GM18951 (cell line): ENCODE data around the gene MAN2A1.

ENCODE experiments used
- POLR2A ChIP-seq: IDR thresholded peaks from 4 replicates; pipeline ENCODE4 v1.6.1; 2011; ENCODE audit warnings: mild to moderate bottlenecking; ENCODE audit not compliant: insufficient read length, insufficient read depth; ENCODE audit errors: extremely low read depth
- in situ Hi-C: fragments of 300-500 bp; cut with MboI; formaldehyde crosslinking; loops from one replicate; pipeline ENCODE4 v1.12.0; 2022; ENCODE audit warnings: low sequenced_read_pairs, mixed read lengths, inconsistent platforms; ENCODE audit not compliant: unreplicated experiment

MAN2A1 gene

GRCh38 chr5:109660301-109660700, 29.4 kb upstream of the MAN2A1 start:
- no peak for TF ChIP-seq POLR2A
- in situ Hi-C loops: no loop called here

DNA sequence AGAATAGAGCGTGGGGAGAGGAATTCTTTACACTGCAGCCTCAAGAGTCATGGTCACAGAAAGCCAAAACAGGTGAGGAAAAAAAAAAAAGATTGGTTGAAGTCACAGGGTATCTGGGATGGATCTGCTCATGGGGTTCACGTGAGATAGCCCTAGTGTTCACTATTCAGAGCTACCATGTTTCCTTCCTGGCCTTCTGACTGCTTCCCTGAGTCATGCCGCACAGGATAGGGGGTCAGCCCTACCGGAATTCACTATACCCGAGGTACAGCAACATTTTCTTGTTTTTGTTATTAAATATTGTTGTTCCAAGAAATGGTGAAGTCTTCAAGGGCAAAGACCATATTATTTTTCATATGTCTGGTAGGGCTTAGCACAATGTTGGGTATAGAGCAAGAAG, 21.5 kb upstream of the MAN2A1 start:
- in situ Hi-C loops: no loop called here
- no peak for TF ChIP-seq POLR2A

- TF ChIP-seq POLR2A: no peak
- in situ Hi-C loops: no loop called here
These were observed 20.9 kb upstream of the MAN2A1 start for GRCh38 chr5:109668668-109669422.

- TF ChIP-seq POLR2A: no peak
- in situ Hi-C loops: no loop called here
These were observed 19.6 kb upstream of the MAN2A1 start for GRCh38 chr5:109669991-109670706.

DNA sequence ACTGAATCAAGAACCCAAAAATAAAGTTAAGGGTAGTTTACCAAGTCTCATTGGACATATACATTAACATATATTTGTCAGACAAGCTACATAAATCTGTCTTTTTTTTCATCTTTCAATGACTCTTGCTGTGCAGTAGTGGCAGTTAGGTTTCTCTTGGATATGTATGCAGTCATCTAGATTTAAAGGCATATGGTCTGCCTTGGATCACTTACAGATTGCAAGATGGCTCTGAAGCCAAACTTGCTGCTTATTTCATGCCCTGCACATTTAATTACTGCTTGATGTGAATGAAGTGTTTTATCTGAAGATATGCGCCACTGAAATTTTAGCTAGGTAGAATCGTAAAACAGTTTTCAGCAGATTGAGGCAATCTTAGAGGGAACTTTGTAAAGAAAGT, 18.6 kb upstream of the MAN2A1 start:
- TF ChIP-seq POLR2A: no peak
- in situ Hi-C loops: no loop called here

DNA sequence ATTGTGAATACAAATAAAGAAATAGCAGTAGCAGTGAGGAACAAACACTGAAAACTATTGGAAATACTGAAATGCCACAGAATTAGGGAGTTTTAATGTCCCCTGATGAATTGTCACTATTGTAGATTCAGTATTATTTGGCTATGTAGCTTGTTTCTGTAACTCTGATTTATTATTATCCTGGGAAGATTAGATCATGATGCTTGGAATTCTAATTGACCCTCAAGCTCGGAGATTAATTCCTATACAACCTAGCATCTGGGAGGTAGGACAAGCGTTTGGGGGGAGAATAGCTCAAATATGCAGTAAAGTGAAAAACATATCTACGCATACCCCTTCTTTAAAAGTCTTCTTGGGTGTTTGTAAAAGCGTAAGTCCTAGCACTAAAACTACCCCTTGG, 15.1 kb upstream of the MAN2A1 start:
- TF ChIP-seq POLR2A: no peak
- in situ Hi-C loops: no loop called here

GRCh38 chr5:109676920-109677319, 12.8 kb upstream of the MAN2A1 start:
- no peak for TF ChIP-seq POLR2A
- in situ Hi-C loops: no loop called here

DNA sequence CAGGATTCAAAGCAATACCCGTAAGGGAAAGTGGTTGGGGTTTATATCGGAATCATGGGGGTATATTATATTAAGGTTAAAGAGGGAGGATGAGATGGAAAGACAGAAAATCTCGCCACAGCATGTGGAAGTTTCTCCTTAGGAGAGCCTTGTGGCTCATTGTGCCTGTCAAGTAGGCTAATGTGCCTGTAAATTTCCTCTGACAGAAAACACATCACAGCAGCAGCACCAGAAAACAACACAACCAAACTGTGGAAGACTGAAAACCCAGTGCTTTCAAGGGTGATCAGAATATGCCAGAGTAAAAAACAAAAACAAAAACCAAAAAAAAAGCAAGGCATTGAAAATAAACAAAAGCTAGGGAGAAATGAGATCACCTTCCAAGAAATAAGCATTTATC, 11.3 kb upstream of the MAN2A1 start:
- TF ChIP-seq POLR2A: no peak
- in situ Hi-C loops: no loop called here

- TF ChIP-seq POLR2A: no peak
- in situ Hi-C loops: no loop called here
These were observed 8.0 kb upstream of the MAN2A1 start for GRCh38 chr5:109681763-109682162.

DNA sequence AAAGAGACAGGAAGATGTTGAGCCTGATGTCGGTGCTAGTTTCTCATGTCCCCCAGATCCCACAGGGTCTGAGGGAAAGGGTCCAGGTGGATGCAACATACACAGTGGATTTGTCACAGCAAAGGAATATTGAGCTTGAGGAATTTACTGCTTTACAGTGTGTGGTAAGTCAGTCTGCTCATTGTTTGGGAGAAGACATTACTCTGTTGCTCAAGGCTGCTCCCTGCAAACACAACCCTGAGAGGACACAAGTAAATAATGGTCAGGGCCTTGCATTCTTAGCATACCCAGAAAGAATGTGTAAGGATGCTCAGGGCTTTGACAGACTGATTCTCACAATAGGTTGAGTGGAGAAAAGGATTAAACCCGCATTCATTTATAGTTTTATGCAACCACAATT, 7.3 kb upstream of the MAN2A1 start:
- in situ Hi-C loops: no loop called here
- TF ChIP-seq POLR2A: no peak

DNA sequence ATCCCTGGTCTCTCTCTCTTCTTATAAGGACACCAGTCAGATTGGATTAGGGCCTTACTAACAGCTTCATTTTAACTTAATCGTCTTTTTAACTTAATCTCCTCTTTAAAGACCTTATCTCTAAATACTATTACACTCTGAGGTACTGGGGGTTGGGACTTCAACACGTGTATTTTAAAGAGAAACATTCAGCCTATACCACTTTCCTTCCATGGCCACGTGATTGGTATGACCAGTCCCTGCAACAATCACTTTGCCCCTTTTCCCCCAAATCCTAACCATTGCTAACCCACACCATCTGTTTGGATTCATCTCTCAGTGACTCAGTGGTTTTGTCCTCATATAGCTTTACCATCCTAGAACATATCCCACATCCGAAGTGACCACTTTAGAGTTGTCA, 3.8 kb upstream of the MAN2A1 start:
- TF ChIP-seq POLR2A: no peak

DNA sequence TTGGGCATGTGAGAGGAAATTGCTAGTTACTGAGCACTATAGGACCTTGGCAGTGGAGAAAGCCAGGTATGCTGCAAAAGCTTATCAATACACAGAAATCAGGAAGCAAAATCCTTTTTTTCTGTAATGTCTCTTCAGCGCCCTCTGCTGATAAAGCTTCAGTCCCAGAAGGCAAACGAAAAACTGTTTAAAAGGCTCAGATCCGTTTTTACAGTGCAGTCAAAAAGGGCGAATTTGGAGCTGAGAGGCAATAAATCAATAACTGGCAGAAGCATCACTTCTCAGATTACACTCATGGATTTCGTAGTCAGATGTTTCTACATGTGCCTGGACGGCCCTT, 1.1 kb upstream of the MAN2A1 start:
- TF ChIP-seq POLR2A: no peak
- in situ Hi-C loops: no loop called here

More for the DNA sequence above, 3.8 kb upstream of the MAN2A1 start:
- in situ Hi-C loops: no loop called here

- in situ Hi-C loops: no loop called here
- TF ChIP-seq POLR2A: peak; percentile 85
These were observed 572 bp upstream of the MAN2A1 start for GRCh38 chr5:109688970-109689739.
